GM12873 (cell line): ENCODE data around the gene DCAF4.

ENCODE experiments used
- CTCF ChIP-seq: IDR thresholded peaks from 2 replicates; pipeline ENCODE4 v1.5.1; 2012; ENCODE audit warnings: low read depth, mild to moderate bottlenecking, moderate library complexity, low read length, control low read depth; ENCODE audit not compliant: insufficient read depth; ENCODE audit errors: missing control alignments

The DCAF4 gene

GRCh38 chr14:72889366-72889765, 36.9 kb upstream of the DCAF4 start:
- no peak for TF ChIP-seq CTCF

- no peak for TF ChIP-seq CTCF
Observed at GRCh38 chr14:72891666-72892102, 34.6 kb upstream of the DCAF4 start.

GRCh38 chr14:72892103-72892878, 34.0 kb upstream of the DCAF4 start:
- no peak for TF ChIP-seq CTCF

- no peak for TF ChIP-seq CTCF
Observed at GRCh38 chr14:72892879-72893635, 33.2 kb upstream of the DCAF4 start.

- no peak for TF ChIP-seq CTCF
Observed at GRCh38 chr14:72893636-72894322, 32.5 kb upstream of the DCAF4 start, which contains the start of gene DPF3. TSS of gene DPF3 (minus strand) at chr14:72894101. CDS start at chr14:72894088, 13 bp downstream.

GRCh38 chr14:72894323-72894622, 32.0 kb upstream of the DCAF4 start:
- no peak for TF ChIP-seq CTCF
